Activated effector memory CD4-positive, alpha-beta T cell treated with anti-CD3 and anti-CD28 coated beads, Interleukin-2, amount 50 U/mL, for 16 hours (primary cell): ENCODE results near the gene NOTUM.

Experiments
- DNase-seq: peaks from one replicate; pipeline ENCODE4 v3.0.0-alpha.2; 2020

Gene NOTUM

GRCh38 chr17:81976332-81977210 is 15.6 kb upstream of the NOTUM start:
- DNase-seq: peak; percentile 75

- DNase-seq: no peak
These were observed 12.4 kb upstream of the NOTUM start for GRCh38 chr17:81973432-81973831.

DNA sequence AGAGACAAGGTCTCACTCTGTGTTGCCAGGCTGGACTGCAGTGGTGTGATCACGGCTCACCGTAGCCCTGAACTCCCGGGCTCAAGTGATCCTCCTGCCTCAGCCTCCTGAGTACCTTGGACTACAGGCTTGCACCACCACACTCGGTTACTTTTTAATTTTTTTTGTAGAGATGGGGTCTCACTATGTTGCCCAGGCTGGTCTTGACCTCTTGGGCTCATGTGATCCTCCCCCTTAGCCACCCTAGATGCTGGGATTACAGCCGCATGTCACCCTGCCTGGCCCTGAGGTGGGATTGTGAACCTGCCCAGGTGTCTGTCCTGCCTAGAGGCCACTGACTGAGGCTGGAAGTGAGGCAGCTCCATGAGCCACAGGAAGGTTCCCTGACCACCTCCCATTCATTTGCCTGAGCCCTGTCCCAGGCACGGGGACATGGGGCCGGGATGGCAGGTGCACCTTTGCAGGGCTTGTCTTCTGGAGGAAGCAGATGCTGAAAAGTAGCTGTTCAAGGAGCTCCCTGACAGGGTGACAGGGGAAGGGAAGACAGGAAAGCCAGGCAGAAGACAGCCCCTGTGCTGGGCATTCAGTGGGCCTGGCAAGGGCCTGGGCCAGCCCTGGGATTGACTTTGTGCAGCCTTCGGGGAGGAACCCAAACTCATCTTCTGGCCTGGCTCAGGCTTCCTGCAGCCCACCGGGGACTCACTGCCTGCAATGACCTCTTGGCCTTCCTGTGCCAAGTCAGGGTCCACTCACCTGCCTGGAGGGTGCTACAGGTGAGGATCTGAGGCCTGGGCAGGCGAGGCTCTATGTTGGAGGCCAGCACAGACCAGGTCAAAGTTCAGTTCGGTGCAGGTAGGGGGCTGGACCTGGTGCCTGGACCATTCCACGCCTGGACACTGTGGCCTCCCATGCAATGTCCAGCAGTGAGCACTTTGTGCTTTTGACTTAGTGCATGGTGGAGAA is 8.1 kb upstream of the NOTUM start:
- DNase-seq: no peak

GRCh38 chr17:81968396-81968745 is 7.4 kb upstream of the NOTUM start:
- DNase-seq: no peak

- DNase-seq: peak; percentile 95
These were observed 6.8 kb upstream of the NOTUM start for GRCh38 chr17:81967533-81968395.

- DNase-seq: no peak
These were observed 6.2 kb upstream of the NOTUM start for GRCh38 chr17:81967244-81967532.

- DNase-seq: no peak
These were observed 5.6 kb upstream of the NOTUM start for GRCh38 chr17:81966343-81967243.

- DNase-seq: no peak
These were observed 3.3 kb upstream of the NOTUM start for GRCh38 chr17:81964081-81964849.

GRCh38 chr17:81962499-81963441 is 1.8 kb upstream of the NOTUM start:
- no peak for DNase-seq

DNA sequence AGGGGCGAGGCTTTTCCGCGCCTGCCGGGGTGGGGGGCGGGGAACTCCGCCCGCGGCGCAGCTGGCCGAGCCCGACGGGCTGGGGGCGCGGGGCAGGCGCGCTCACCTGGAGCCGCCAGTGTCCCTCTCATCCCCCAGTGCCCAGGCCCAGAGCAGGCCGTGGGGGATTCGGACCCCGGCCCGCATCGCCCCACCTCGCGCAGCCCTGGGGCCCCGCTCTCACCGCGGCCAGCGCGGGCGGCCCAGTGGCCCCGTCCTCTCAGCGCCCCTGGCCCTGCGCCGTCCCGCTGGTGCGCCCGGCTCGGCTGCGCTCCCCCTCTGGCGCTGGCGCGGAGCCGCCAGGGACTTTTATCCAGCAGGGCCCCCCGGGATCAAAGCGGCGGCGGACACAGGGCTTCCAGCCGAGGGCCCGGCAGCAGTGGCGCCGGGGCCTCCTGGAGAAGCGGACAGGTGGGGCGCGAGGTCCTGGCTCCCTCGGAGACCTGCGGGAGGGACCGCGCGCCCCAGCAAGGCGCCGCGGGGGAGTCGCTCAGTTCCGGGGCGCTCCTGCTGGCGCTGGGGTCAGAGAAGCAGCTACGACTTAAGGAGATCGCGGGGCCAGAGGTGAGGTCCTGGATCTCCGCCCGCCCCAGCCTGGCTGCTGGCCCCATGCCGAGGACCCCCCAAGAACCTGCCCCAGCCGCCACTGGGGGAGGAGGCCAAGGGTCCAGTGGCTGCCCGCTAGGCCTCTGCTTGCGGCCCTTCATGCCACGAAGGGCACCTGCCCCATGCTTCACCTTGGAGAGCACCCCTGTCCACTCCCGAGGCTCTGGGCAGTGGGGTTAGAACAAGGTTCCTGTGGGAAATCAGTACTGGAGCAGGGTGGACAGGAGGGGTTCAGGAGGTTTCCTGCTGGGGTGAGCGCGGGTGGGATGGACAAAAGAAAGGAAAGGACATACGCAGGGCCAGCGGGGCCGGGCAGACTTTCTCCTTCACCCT is 823 bp upstream of the NOTUM start:
- no peak for DNase-seq

- DNase-seq: no peak
These were observed 643 bp downstream of the NOTUM start for GRCh38 chr17:81960130-81960958.

DNA sequence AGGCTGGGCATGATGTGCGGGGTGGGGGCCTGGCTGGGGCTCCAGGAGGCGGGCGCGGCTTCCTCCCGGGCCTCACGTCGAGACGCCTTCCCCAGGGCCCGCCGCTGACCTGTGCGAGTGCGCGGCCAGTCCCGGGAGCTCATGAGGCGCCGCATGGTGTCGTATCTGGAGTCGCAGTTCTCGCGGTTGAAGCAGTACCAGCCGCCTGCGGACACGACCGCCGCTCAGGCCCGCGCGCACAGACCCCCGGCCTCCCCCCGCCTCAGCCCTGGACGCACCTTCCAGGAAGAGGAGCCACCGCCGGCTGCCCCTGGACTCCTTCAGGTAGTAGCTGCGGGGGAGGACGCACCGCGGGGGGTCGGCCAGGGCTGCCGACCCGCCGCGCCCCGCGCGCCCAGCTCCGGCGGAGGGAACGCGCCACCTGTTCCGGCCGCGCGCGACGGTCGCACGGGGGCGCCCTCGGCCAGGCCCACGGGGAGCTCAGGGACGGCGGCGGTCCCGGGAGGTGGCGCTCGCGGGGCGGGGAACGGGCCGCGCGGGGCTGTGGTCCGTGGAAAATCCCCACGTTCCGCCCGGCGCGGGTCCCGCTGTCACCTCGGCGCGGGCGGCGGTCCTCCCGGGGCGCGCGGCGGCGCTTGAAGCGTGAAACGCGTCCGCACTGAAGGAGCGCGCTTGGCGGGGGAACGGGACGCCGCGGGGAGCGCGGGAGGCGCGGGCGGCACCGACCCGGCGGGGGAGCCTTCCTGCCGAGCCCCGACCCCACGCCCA is 1.4 kb downstream of the NOTUM start:
- peak; percentile 93 for DNase-seq

DNA sequence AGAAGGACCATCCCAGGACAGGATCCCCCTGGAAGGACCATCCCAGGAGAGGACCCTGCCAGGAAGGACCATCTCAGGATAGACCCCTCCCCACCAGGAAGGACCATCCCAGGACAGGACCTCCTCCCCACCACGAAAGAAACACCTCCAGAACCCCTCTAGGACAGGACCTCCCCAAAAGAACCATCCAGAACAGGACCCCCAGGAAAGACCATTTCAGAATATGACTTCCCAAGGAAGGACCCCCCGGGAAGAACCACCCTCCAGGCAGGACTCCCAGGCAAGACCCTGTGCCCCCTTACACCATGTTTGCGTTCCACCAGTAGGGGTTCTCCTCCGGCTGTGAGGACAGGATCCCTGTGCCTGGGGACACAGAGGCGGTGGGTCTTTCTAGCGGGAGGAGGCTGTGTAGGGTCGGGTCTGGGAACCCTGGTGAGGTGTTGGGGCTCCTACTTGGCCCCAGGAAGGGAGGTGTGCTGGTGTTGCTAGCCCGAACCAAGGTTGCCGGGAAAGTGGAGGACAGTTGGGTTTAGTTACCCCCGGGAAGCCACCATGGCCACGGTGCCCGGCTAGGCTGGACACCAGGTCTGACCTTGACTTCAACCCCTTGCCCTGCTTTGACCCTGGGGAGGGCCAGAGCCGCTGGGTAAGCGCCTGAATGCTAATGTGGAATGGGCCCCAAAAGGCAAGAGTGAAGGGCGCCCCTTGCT is 2.2 kb downstream of the NOTUM start:
- no peak for DNase-seq

GRCh38 chr17:81957691-81958432 is 3.1 kb downstream of the NOTUM start:
- no peak for DNase-seq
